HEK293 (cell line): ENCODE measurements around the gene PRSS33.
A peak's percentile ranks its signal among the peaks of the same experiment; 100 is the strongest.

Experiments
- CTCF ChIA-PET: fragments of 350-600 bp; formaldehyde crosslinking; extraction: SDS; loops from one replicate; lab custom pipeline; 2021; ENCODE audit warnings: antibody characterized with exemption; lab: Yijun Ruan, JAX
- POLR2A ChIA-PET: fragments of 300-600 bp; formaldehyde crosslinking; extraction: SDS; loops from one replicate; lab custom pipeline; 2020; ENCODE audit warnings: antibody characterized with exemption, inconsistent platforms; lab: Yijun Ruan, JAX
- H3K27ac ChIP-seq: fragments of 200-500 bp; sonication (Bioruptor generic); 2 replicates; pipeline ENCODE4 v1.5.1; 2014; ENCODE audit warnings: low read depth, low read length, control low read depth, inconsistent platforms; ENCODE audit errors: extremely low read depth
- H3K36me3 ChIP-seq, 2 experiments: fragments of 200-500 bp in 1 of 2; sonication (Bioruptor generic) in 1 of 2; 1 replicate in 1 of 2; 2 replicates in 1 of 2; pipeline ENCODE4 v1.5.1; 2014 to 2017; ENCODE audit warnings: inconsistent platforms in 2 of 2, low read length in 2 of 2; ENCODE audit not compliant: control insufficient read depth in 2 of 2, insufficient read depth in 1 of 2
- H3K4me1 ChIP-seq: fragments of 200-500 bp; sonication (Bioruptor generic); 2 replicates; pipeline ENCODE4 v1.5.1; 2014; ENCODE audit warnings: mild to moderate bottlenecking, low read length, inconsistent platforms; ENCODE audit not compliant: control insufficient read depth, insufficient read depth
- H3K4me3 ChIP-seq: 2 replicates; pipeline ENCODE4 v1.5.1; 2011; ENCODE audit warnings: low read depth, mild to moderate bottlenecking, control low read depth, low read length, moderate library complexity
- H3K9me3 ChIP-seq: fragments of 200-500 bp; sonication (Bioruptor generic); 2 replicates; pipeline ENCODE4 v1.5.1; 2014; ENCODE audit warnings: low read depth, low read length, inconsistent platforms; ENCODE audit not compliant: control insufficient read depth, insufficient read depth
- GFI1B ChIP-seq: fragments of 450-650 bp; formaldehyde crosslinking; IDR thresholded peaks from 2 replicates; pipeline ENCODE4 v1.5.1; 2016; ENCODE audit warnings: missing biosample characterization, missing genetic modification characterization
- SP3 ChIP-seq: fragments of 450-650 bp; formaldehyde crosslinking; IDR thresholded peaks from 2 replicates; pipeline ENCODE4 v1.5.1; 2016; ENCODE audit warnings: missing biosample characterization, missing genetic modification characterization
- ZFHX2 ChIP-seq: fragments of 450-650 bp; formaldehyde crosslinking; conservative IDR thresholded peaks from 2 replicates; pipeline ENCODE4 v1.5.1; 2016; ENCODE audit warnings: missing biosample characterization, missing genetic modification characterization
- ZNF132 ChIP-seq: fragments of 450-650 bp; formaldehyde crosslinking; IDR thresholded peaks from 2 replicates; pipeline ENCODE4 v1.5.1; 2017; ENCODE audit warnings: missing biosample characterization, missing genetic modification characterization, borderline replicate concordance
- ZNF24 ChIP-seq: fragments of 450-650 bp; formaldehyde crosslinking; IDR thresholded peaks from 2 replicates; pipeline ENCODE4 v1.5.1; 2016; ENCODE audit warnings: missing biosample characterization, missing genetic modification characterization
- ZNF423 ChIP-seq: fragments of 450-650 bp; formaldehyde crosslinking; IDR thresholded peaks from 2 replicates; pipeline ENCODE4 v1.5.1; 2016; ENCODE audit warnings: missing biosample characterization, missing genetic modification characterization
- ZNF600 ChIP-seq: fragments of 450-650 bp; formaldehyde crosslinking; IDR thresholded peaks from 2 replicates; pipeline ENCODE4 v1.5.1; 2016; ENCODE audit warnings: missing biosample characterization, missing genetic modification characterization
- ZNF626 ChIP-seq: fragments of 450-650 bp; sonication (Bioruptor Pico); formaldehyde crosslinking; IDR thresholded peaks from 2 replicates; pipeline ENCODE4 v1.5.1; 2018; ENCODE audit warnings: missing biosample characterization, missing genetic modification characterization, inconsistent platforms
- ZNF776 ChIP-seq: fragments of 450-650 bp; formaldehyde crosslinking; IDR thresholded peaks from 2 replicates; pipeline ENCODE4 v1.5.0; 2017; ENCODE audit warnings: missing biosample characterization, missing genetic modification characterization, borderline replicate concordance
- ZNF777 ChIP-seq: fragments of 450-650 bp; formaldehyde crosslinking; IDR thresholded peaks from 2 replicates; pipeline ENCODE4 v1.5.1; 2017; ENCODE audit warnings: missing biosample characterization, missing genetic modification characterization, borderline replicate concordance
- TF ChIP-seq, protein P1 (sequence below): fragments of 450-650 bp; formaldehyde crosslinking; IDR thresholded peaks from 2 replicates; pipeline ENCODE4 v1.5.1; 2016; ENCODE audit warnings: missing biosample characterization, missing genetic modification characterization
- TF ChIP-seq, protein P2 (sequence below): fragments of 450-650 bp; formaldehyde crosslinking; IDR thresholded peaks from 2 replicates; pipeline ENCODE4 v1.5.1; 2016; ENCODE audit warnings: missing biosample characterization, missing genetic modification characterization, borderline replicate concordance
- TF ChIP-seq, protein P3 (sequence below): fragments of 450-650 bp; formaldehyde crosslinking; IDR thresholded peaks from 2 replicates; pipeline ENCODE4 v1.5.1; 2016; ENCODE audit warnings: missing biosample characterization, missing genetic modification characterization
- TF ChIP-seq, protein P4 (sequence below): fragments of 450-650 bp; formaldehyde crosslinking; IDR thresholded peaks from 2 replicates; pipeline ENCODE4 v1.5.1; 2017; ENCODE audit warnings: missing biosample characterization, mild to moderate bottlenecking, missing genetic modification characterization, moderate library complexity

The PRSS33 gene

DNA sequence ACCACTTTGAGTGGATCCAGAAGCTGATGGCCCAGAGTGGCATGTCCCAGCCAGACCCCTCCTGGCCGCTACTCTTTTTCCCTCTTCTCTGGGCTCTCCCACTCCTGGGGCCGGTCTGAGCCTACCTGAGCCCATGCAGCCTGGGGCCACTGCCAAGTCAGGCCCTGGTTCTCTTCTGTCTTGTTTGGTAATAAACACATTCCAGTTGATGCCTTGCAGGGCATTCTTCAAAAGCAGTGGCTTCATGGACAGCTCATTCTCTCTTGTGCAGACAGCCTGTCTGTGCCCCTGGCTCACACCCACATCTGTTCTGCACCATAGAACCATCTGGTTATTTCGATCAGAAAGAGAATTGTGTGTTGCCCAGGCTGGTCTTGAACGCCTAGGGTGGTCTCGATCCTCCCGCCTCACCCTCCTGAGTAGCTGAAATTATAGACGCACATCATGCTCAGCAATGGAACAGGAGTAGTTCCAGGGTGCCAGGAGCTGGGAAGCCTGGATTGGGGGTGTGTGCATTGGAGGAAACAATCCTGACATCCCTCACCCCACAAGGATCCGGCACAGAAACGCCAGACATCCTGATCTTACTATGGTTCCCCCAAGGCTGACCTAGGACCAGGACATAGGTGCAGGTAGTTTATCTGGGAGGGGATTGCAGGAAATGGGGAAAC, 34.3 kb upstream of the PRSS33 start:
- Histone ChIP-seq H3K9me3 (no peaks in the 10 kb centered on the region), H3K4me3 (no peak overlapping the region), H3K36me3 (no peaks in the 10 kb centered on the region), H3K27ac (no peak overlapping the region), H3K4me1 (no peaks in the 10 kb centered on the region)
- ChIA-PET CTCF (interaction anchor here (0.6 to 1.1 kb wide), 4 partner anchors 44 to 1550 kb away, joined by 3 to 4 read pairs (median 4); partner anchors contain the start of gene ELOB), POLR2A (no interaction called here)
- TF ChIP-seq, protein P1, sequence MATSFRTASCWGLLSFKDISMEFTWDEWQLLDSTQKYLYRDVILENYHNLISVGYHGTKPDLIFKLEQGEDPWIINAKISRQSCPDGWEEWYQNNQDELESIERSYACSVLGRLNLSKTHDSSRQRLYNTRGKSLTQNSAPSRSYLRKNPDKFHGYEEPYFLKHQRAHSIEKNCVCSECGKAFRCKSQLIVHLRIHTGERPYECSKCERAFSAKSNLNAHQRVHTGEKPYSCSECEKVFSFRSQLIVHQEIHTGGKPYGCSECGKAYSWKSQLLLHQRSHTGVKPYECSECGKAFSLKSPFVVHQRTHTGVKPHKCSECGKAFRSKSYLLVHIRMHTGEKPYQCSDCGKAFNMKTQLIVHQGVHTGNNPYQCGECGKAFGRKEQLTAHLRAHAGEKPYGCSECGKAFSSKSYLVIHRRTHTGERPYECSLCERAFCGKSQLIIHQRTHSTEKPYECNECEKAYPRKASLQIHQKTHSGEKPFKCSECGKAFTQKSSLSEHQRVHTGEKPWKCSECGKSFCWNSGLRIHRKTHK (tag by site-specific recombination): no peak
- TF ChIP-seq ZNF626 (no peak), ZNF132 (tag by site-specific recombination) (no peak), ZNF600 (tag by site-specific recombination) (no peak), ZNF776 (no peak)
- TF ChIP-seq, protein P2, sequence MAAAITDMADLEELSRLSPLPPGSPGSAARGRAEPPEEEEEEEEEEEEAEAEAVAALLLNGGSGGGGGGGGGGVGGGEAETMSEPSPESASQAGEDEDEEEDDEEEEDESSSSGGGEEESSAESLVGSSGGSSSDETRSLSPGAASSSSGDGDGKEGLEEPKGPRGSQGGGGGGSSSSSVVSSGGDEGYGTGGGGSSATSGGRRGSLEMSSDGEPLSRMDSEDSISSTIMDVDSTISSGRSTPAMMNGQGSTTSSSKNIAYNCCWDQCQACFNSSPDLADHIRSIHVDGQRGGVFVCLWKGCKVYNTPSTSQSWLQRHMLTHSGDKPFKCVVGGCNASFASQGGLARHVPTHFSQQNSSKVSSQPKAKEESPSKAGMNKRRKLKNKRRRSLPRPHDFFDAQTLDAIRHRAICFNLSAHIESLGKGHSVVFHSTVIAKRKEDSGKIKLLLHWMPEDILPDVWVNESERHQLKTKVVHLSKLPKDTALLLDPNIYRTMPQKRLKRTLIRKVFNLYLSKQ: no peak
- TF ChIP-seq, protein P3, sequence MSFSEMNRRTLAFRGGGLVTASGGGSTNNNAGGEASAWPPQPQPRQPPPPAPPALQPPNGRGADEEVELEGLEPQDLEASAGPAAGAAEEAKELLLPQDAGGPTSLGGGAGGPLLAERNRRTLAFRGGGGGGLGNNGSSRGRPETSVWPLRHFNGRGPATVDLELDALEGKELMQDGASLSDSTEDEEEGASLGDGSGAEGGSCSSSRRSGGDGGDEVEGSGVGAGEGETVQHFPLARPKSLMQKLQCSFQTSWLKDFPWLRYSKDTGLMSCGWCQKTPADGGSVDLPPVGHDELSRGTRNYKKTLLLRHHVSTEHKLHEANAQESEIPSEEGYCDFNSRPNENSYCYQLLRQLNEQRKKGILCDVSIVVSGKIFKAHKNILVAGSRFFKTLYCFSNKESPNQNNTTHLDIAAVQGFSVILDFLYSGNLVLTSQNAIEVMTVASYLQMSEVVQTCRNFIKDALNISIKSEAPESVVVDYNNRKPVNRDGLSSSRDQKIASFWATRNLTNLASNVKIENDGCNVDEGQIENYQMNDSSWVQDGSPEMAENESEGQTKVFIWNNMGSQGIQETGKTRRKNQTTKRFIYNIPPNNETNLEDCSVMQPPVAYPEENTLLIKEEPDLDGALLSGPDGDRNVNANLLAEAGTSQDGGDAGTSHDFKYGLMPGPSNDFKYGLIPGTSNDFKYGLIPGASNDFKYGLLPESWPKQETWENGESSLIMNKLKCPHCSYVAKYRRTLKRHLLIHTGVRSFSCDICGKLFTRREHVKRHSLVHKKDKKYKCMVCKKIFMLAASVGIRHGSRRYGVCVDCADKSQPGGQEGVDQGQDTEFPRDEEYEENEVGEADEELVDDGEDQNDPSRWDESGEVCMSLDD (tag by site-specific recombination): no peak

DNA sequence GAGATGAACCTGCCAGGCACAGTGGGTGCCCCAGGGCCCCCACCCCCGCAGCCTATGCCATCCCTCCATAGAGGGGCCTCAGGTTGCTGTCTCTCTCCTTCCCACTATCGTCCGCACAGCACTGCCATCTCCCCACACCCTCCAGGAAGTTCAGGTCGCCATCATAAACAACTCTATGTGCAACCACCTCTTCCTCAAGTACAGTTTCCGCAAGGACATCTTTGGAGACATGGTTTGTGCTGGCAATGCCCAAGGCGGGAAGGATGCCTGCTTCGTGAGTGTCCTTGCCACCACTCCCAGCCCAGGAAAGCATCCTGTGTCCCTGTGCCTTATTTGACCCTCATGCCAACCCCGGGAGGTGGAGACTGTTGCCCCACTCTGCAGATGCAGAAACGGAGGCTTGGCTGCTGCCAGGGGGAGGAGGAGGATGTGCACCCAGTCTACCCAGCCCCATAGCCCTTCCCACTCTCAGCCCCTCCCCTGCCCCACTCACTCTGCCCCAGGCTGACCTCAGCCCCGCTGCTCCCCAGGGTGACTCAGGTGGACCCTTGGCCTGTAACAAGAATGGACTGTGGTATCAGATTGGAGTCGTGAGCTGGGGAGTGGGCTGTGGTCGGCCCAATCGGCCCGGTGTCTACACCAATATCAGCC, 33.6 kb upstream of the PRSS33 start:
- TF ChIP-seq ZNF423 (tag by site-specific recombination): no peak
- no peak for TF ChIP-seq GFI1B (tag by site-specific recombination)
- TF ChIP-seq SP3 (tag by site-specific recombination): no peak
- TF ChIP-seq ZFHX2 (tag by site-specific recombination): no peak
- TF ChIP-seq ZNF777 (tag by site-specific recombination): no peak
- H3K9me3 ChIP-seq: no peaks in the 10 kb centered on the region
- H3K27ac ChIP-seq: no peak overlapping the region
- ChIA-PET POLR2A (no interaction called here), CTCF (interaction anchor here (0.7 to 0.8 kb wide), 2 partner anchors 77 to 96 kb away, joined by 3 read pairs; no protein-coding TSS in a partner anchor)
- H3K4me1 ChIP-seq: no peaks in the 10 kb centered on the region
- no peak overlapping the region for H3K4me3 ChIP-seq
- no peaks in the 10 kb centered on the region for H3K36me3 ChIP-seq

DNA sequence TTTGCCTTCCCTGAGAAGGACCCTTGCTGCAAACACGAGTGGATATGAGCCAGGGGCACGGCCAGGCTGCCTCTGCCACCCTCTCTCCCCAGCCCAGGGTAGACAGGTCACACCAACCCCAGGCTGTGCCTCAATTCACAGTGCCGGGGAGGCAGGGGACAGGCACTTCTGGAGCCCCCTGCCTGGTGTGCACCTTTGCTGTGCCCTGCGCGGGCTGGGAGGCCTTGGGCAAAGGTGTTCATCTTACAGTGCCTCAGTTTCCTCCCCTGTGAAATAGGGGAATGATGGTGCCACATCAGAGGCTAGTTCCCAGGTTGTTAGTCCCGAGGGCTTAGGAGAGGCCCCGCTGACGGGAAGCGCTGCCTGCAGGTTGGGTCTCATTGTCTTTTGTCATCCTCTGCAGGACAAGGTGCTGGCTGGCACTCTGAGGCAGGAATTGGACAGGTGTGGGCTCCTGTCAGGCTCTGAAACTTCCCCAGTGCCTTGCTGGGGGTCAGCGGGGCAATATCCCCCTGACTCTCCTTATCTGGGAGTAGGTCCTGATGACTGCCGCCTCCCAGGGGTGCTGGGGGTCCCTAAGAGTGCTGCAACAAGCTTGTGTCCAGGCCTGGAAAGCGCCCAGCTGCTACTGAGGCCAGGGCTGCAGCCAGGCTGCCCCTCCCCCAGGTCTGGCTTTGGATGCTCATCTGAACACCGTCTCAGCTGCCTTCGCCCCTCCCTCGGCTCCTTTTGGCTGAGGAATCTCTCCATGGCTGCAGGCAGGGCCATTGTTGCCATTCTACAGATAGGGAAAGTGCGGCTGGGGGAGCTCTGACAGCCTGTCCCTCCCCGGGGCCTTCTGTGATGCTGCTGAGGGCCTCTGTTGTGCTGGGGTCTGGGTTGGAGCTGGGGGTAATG, 32.8 kb upstream of the PRSS33 start:
- H3K4me3 ChIP-seq: no peak overlapping the region
- H3K27ac ChIP-seq: no peak overlapping the region
- ChIA-PET CTCF (interaction anchor here (0.8 kb wide), 1 partner anchor 96 kb away, joined by 3 read pairs; no protein-coding TSS in a partner anchor), POLR2A (no interaction called here)
- H3K36me3 ChIP-seq: no peaks in the 10 kb centered on the region
- no peak for TF ChIP-seq ZNF24 (tag by site-specific recombination)
- TF ChIP-seq, protein P4, sequence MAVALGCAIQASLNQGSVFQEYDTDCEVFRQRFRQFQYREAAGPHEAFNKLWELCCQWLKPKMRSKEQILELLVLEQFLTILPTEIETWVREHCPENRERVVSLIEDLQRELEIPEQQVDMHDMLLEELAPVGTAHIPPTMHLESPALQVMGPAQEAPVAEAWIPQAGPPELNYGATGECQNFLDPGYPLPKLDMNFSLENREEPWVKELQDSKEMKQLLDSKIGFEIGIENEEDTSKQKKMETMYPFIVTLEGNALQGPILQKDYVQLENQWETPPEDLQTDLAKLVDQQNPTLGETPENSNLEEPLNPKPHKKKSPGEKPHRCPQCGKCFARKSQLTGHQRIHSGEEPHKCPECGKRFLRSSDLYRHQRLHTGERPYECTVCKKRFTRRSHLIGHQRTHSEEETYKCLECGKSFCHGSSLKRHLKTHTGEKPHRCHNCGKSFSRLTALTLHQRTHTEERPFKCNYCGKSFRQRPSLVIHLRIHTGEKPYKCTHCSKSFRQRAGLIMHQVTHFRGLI: peak; percentile 30; the same call in 1 of the 2 replicates
- TF ChIP-seq, all 188 proteins: peak for 1
- H3K9me3 ChIP-seq: no peaks in the 10 kb centered on the region
- no peaks in the 10 kb centered on the region for H3K4me1 ChIP-seq
